NT2/D1 (cell line): Measurements from ENCODE around the gene TCF4.

ENCODE experiments used
- SUZ12 ChIP-seq: IDR thresholded peaks from 2 replicates; pipeline ENCODE4 v1.6.1; 2011; ENCODE audit not compliant: insufficient read length, insufficient read depth; ENCODE audit errors: extremely low read depth
- ZNF274 ChIP-seq: IDR thresholded peaks from 2 replicates; pipeline ENCODE4 v1.6.1; 2011; ENCODE audit warnings: mild to moderate bottlenecking, low read depth, low read length

- TF ChIP-seq ZNF274 (no peak), SUZ12 (no peak)
These were observed 263.8 kb downstream of the TCF4 start for GRCh38 chr18:55324166-55324565.
